Activated CD8-positive, alpha-beta memory T cell treated with anti-CD3 and anti-CD28 coated beads for 4 hours (primary cell): Measurements from ENCODE around the gene XYLT1.
"Not testable (repeated sequence)": the region's sequence is repeated elsewhere in the genome, so short reads cannot be mapped to it uniquely, and the experiment has no call there.

Source experiments
- DNase-seq, 2 donors: peaks; one replicate each; pipeline ENCODE4 v3.0.0-alpha.2; 2020; ENCODE audit warnings: low read depth in 2 of 2

XYLT1 gene

GRCh38 chr16:17470908-17471718 is at the start of gene XYLT1:
Gene XYLT1 (minus strand): TSS chr16:17470960. CDS start chr16:17470796, 164 bp downstream.
- no peak for DNase-seq

- DNase-seq: no peak
These were observed 49.4 kb upstream of the XYLT1 start for GRCh38 chr16:17520111-17520510.

GRCh38 chr16:17519101-17519955 is 48.6 kb upstream of the XYLT1 start:
- DNase-seq: no peak

GRCh38 chr16:17518441-17518840 is 47.7 kb upstream of the XYLT1 start:
- no peak for DNase-seq

GRCh38 chr16:17515421-17516210 is 44.9 kb upstream of the XYLT1 start:
- DNase-seq: no peak

- no peak for DNase-seq
These were observed 42.0 kb upstream of the XYLT1 start for GRCh38 chr16:17512636-17513220.

GRCh38 chr16:17511340-17511739 is 40.6 kb upstream of the XYLT1 start:
- DNase-seq: no peak

- no peak for DNase-seq
These were observed 39.8 kb upstream of the XYLT1 start for GRCh38 chr16:17510567-17510966.

GRCh38 chr16:17509194-17509593 is 38.4 kb upstream of the XYLT1 start:
- DNase-seq: no peak

- no peak for DNase-seq
These were observed 37.5 kb upstream of the XYLT1 start for GRCh38 chr16:17508303-17508702.

- not testable (repeated sequence) for DNase-seq
These were observed 36.8 kb upstream of the XYLT1 start for GRCh38 chr16:17507516-17507915.

GRCh38 chr16:17505828-17506227 is 35.1 kb upstream of the XYLT1 start:
- not testable (repeated sequence) for DNase-seq

GRCh38 chr16:17504050-17504449 is 33.3 kb upstream of the XYLT1 start:
- no peak for DNase-seq

GRCh38 chr16:17503331-17503730 is 32.6 kb upstream of the XYLT1 start:
- no peak for DNase-seq

GRCh38 chr16:17501321-17501720 is 30.6 kb upstream of the XYLT1 start:
- DNase-seq: no peak

GRCh38 chr16:17499223-17499902 is 28.6 kb upstream of the XYLT1 start:
- DNase-seq: no peak

- DNase-seq: no peak
These were observed 26.9 kb upstream of the XYLT1 start for GRCh38 chr16:17497648-17498047.

GRCh38 chr16:17496891-17497290 is 26.1 kb upstream of the XYLT1 start:
- DNase-seq: no peak

- DNase-seq: no peak
These were observed 22.3 kb upstream of the XYLT1 start for GRCh38 chr16:17493012-17493411.

GRCh38 chr16:17491140-17491662 is 20.4 kb upstream of the XYLT1 start:
- DNase-seq: no peak

GRCh38 chr16:17488506-17488905 is 17.7 kb upstream of the XYLT1 start:
- no peak for DNase-seq
